IPS-18a (cell line): ENCODE data around the gene ZNF71.
"Not testable (repeated sequence)": the region's sequence is repeated elsewhere in the genome, so short reads cannot be mapped to it uniquely, and the experiment has no call there.

Experiments used
- H3K27ac ChIP-seq: one replicate; pipeline ENCODE4 v1.5.1; 2013; ENCODE audit warnings: low read length
- H3K27me3 ChIP-seq: one replicate; pipeline ENCODE4 v1.6.1; 2013; ENCODE audit warnings: mild to moderate bottlenecking, low read length; ENCODE audit not compliant: control insufficient read depth, insufficient read depth
- H3K36me3 ChIP-seq: one replicate; pipeline ENCODE4 v1.6.1; 2013; ENCODE audit warnings: low read depth, low read length; ENCODE audit not compliant: control insufficient read depth
- H3K4me1 ChIP-seq: one replicate; pipeline ENCODE4 v1.6.1; 2013; ENCODE audit warnings: low read depth, low read length; ENCODE audit not compliant: control insufficient read depth
- H3K4me3 ChIP-seq: one replicate; pipeline ENCODE4 v1.5.1; 2013; ENCODE audit warnings: low read length
- H3K9ac ChIP-seq: one replicate; pipeline ENCODE4 v1.6.1; 2013; ENCODE audit warnings: mild to moderate bottlenecking, low read length, moderate library complexity
- H3K9me3 ChIP-seq: one replicate; pipeline ENCODE4 v1.6.1; 2013; ENCODE audit warnings: low read depth, low read length; ENCODE audit not compliant: control insufficient read depth

Gene ZNF71

GRCh38 chr19:56667311-56667870 lies 72.3 kb downstream of the ZNF71 start:
- no peaks in the 10 kb centered on the region for H3K36me3 ChIP-seq
- peaks cover 51% of the 10 kb centered on the region for H3K9me3 ChIP-seq
- H3K27ac ChIP-seq = no peak overlapping the region
- H3K9ac ChIP-seq = no peak overlapping the region
- H3K4me3 ChIP-seq = no peak overlapping the region
- no peaks in the 10 kb centered on the region for H3K4me1 ChIP-seq
- H3K27me3 ChIP-seq = no peaks in the 10 kb centered on the region

DNA sequence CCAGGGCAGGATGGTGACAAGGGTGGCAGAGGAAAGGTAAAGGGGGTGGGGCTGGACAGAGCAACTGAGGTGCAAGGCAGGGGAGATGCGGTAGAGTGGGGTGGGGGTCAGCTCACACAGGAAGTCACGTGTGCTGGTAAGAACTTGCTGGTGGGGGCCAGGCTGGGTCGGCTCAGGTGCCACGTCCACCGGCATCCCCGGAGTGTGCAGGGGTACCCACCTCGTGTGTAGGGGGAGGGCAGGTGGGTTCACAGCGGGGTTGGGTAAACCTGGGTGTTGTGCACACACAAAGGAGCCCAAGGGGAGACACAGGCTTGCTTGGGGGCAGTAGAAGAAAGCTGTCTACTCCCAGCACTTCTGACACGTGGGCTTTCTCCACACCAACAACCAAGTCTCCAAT lies 73.6 kb downstream of the ZNF71 start:
- H3K36me3 ChIP-seq = no peaks in the 10 kb centered on the region
- peaks cover 43% of the 10 kb centered on the region for H3K9me3 ChIP-seq
- H3K4me3 ChIP-seq = no peak overlapping the region
- H3K9ac ChIP-seq = no peak overlapping the region
- H3K4me1 ChIP-seq = no peaks in the 10 kb centered on the region
- H3K27me3 ChIP-seq = no peaks in the 10 kb centered on the region
- no peak overlapping the region for H3K27ac ChIP-seq

DNA sequence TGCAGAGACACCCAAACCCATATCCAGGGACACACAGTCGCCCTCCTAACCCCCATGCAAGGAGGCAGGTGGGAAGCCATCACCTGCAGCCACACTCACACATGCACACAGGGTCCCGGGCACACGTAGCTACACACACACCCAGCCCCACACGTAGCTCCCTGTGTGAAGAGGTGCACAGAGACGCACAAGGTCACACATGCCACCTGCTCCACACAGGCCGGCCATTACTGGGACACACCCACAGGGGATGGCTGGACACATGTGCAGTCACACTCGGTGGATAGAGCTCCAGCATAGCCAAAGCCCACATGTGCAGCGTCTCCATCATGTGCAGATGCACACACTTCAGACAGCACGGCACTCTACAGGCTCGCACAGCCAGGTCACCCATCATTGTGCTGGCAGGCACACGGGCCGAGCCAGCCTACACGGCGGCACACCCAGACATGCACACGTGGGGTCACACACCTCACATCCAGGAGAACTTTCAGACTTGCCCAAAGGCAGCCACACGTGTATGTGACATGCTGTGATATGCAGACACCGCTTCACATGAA lies 75.4 kb downstream of the ZNF71 start:
- peaks cover 39% of the 10 kb centered on the region for H3K9me3 ChIP-seq
- no peak overlapping the region for H3K9ac ChIP-seq
- H3K4me1 ChIP-seq = no peaks in the 10 kb centered on the region
- no peaks in the 10 kb centered on the region for H3K27me3 ChIP-seq
- no peak overlapping the region for H3K27ac ChIP-seq
- H3K4me3 ChIP-seq = no peak overlapping the region
- no peaks in the 10 kb centered on the region for H3K36me3 ChIP-seq

DNA sequence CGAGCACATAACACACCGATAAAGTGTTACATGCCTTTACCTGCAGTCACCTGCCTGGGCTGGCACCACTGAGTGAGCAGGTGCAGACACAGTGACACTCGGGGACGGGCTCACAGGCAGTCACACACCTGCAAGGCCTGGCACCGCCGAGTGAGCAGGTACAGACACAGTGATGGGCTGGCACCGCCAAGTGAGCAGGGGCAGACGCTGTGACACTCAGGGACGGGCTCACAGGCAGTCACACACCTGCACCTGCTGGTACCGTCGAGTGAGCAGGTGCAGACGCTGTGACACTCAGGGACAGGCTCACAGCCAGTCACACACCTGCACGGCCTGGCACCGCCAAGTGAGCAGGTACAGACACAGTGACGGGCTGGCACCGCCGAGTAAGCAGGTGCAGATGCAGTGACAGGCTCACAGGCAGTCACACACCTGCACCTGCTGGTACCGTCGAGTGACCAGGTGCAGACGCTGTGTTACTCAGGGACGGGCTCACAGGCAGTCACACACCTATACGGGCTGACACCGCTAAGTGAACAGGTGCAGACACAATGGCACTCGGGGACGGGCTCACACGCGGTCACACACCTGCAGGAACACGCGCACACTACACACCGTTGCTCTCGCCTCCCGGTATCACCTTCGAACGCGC lies 76.0 kb downstream of the ZNF71 start:
- no peaks in the 10 kb centered on the region for H3K4me1 ChIP-seq
- H3K27me3 ChIP-seq = no peaks in the 10 kb centered on the region
- no peak overlapping the region for H3K9ac ChIP-seq
- H3K36me3 ChIP-seq = no peaks in the 10 kb centered on the region
- H3K4me3 ChIP-seq = no peak overlapping the region
- peaks cover 40% of the 10 kb centered on the region for H3K9me3 ChIP-seq
- H3K27ac ChIP-seq = no peak overlapping the region

GRCh38 chr19:56671613-56671994 lies 76.5 kb downstream of the ZNF71 start, which contains the start of gene ZNF835:
ZNF835 (minus strand) TSS chr19:56671757; CDS start chr19:56665198, 6,559 bp downstream.
- Histone ChIP-seq H3K27ac (no peak within 1 kb of the TSS), H3K9ac (no peak within 1 kb of the TSS), H3K36me3 (no peaks in the 10 kb centered on the region), H3K9me3 (peaks cover 41% of the 10 kb centered on the region), H3K4me3 (no peak within 1 kb of the TSS), H3K27me3 (no peaks in the 10 kb centered on the region), H3K4me1 (no peaks in the 10 kb centered on the region)

GRCh38 chr19:56672610-56673009 lies 77.5 kb downstream of the ZNF71 start:
- not testable (repeated sequence) for H3K27ac ChIP-seq, H3K27me3 ChIP-seq, H3K4me1 ChIP-seq, H3K36me3 ChIP-seq, H3K9ac ChIP-seq, H3K4me3 ChIP-seq
- peaks cover 42% of the 10 kb centered on the region for H3K9me3 ChIP-seq
